Right ventricle myocardium inferior (tissue), 1 donor: Measurements from ENCODE around the gene ADIPOQ. TPM values are rescaled to one million over a fixed set of nuclear protein-coding genes. Genes with fewer than 3 reads are reported as not detected.
A peak's percentile ranks its signal among the peaks of the same experiment; 100 is the strongest.
"Not testable (repeated sequence)": the region's sequence is repeated elsewhere in the genome, so short reads cannot be mapped to it uniquely, and the experiment has no call there.

Source experiments
- ATAC-seq: fragments of 200-7000 bp; cut with Tn5 transposase; one replicate; pipeline ENCODE4 v1.9.1; 2020; ENCODE audit warnings: mild to moderate bottlenecking, moderate library complexity
- DNase-seq: peaks from one replicate; pipeline ENCODE4 v3.0.0; 2021; ENCODE audit errors: missing footprints
- intact Hi-C: fragments of 100-400 bp; cut with DNase I; formaldehyde crosslinking; loops from one replicate; pipeline ENCODE4 v1.11.0; 2022
- total RNA-seq: library from RNA; stranded (reverse); fragmentation: NEBNext Ultra II Directional; extraction: Animal tissue kit (Norgen Biotek cat#: 25700); gene quantifications from one replicate; pipeline ENCODE4 v1.2.1, GENCODE V29; 2021
- donor health status: DM: no; HTN: yes; CAD: no; lungs with severe emphysema.

The ADIPOQ gene
- total RNA-seq, 1 donor from 2014 or later, result 19.3 TPM

DNA sequence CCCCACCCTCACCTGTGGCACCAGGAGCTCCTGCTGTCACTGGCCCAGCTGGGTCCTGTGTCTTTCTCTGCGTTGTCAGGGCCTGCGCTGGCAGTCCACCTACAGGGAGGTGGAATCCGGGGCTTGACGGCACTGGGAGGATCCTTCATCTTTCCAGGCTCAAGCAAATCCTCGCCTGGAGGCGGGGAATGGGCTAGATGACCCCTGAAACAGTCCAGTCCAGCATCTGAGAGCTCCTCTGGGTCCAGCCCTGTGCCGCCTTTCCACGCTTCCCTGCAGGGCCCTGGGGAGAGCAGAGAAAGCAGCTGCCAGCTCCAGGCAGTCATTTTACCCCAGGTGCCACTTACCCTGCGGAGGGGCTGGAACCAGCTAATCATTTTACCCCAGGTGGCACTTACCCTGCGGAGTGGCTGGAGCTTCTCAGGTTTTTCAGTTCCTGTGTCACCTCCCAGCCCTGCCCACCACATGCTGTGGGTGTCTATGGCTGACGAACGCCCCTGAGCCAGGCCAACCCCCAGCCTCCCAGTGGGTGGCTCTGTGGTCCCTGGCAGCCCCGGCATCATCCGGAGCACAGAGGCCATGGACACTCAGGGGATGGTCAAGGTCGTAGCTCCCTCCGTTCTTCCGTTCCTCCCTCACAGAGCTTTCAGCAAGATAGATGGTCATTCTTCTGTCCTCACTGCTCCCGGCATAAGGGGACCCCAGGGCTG is 17.9 kb upstream of the ADIPOQ start:
- DNase-seq (no peak), ATAC-seq (no peak)
- intact Hi-C loops, result loop anchor here (5.0 to 10.0 kb wide), 2 partner anchors 207 to 840 kb away; no protein-coding TSS in a partner anchor

DNA sequence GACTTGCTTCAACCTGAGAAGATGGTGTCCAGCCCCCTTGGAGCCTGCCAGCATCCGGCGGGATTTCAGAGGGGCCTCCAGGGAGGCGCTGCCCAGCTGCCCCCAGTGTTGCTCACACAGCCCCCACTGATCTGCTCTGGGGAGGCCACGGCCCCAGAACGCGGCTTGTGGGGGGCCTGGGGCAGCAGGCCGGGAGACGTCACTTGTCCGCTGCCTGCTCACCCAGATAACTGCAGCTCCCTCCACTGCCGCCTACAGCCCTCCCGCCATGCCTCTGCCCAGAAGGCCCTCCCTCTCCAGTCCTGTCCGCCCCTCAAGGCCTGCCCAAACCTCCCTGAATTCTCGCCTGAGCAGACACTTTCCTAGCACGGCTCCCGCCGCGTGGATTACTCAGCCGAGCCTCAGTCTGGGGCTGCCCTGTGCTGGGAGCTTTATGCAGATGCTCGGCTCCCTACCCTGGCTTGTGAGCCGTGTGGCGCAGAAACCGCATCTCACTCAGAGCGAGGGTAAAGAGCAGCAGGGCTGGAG is 17.2 kb upstream of the ADIPOQ start:
- intact Hi-C loops, result loop anchor here (10.0 kb wide), 1 partner anchor 841 kb away; no protein-coding TSS in a partner anchor
- no peak for ATAC-seq
- no peak for DNase-seq

DNA sequence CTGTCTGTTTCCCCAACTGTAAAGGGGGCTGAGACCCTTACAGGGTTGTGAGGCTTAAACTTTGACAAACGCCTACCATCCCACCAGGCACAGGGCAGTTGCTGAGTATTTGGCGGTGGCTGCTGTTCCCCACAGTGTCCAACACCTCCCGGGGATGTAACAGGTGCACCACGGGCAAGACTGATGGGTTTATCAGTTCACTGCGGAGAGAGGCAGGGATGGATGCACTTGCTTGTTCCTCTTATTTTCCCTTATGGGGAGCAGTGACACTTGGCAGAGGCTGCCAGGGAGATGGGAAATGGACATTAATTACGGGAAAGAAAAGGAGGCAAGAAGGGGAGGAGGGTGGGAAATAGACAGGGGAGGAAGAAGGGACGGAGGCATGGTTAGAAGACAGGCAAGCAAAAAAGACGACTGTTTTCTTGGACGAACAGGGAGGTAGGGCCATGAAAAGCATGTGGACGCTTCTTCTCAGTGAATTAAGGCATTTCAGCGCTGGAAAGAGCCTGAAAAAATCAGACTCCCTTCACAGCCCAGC is 16.6 kb upstream of the ADIPOQ start:
- DNase-seq, result no peak
- intact Hi-C loops, result loop anchor here (10.0 kb wide), 1 partner anchor 841 kb away; no protein-coding TSS in a partner anchor
- ATAC-seq, result no peak

DNA sequence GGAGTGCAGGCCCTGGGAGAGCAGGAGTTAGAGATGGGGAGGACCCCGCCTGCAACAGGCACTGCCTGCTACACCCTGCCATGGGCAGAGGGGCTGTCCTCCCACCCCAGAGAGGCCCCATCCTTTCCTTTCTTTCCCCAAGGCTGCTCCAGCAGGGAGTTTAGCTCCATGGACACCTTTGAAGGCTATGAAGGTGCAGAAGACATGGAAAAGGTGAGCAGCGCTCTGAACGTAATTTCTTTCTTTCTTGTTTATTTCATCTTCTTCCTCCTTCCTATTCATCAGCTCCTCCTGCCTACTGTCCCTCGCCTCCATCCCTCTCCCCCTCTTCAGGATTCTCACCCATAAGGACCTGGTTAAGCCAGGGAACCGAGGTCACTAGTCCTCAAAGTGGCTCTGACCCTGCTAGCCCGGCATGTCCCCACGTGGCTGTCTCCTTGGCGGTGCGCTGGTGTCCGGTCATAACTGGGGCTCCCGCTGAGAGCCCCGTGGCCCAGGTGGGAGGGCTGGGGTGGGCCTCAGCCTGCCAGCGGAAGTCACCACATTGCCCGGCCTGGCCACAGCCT is 16.0 kb upstream of the ADIPOQ start:
- intact Hi-C loops, result loop anchor here (10.0 kb wide), 1 partner anchor 842 kb away; no protein-coding TSS in a partner anchor
- DNase-seq (no peak), ATAC-seq (peak; percentile 15)

DNA sequence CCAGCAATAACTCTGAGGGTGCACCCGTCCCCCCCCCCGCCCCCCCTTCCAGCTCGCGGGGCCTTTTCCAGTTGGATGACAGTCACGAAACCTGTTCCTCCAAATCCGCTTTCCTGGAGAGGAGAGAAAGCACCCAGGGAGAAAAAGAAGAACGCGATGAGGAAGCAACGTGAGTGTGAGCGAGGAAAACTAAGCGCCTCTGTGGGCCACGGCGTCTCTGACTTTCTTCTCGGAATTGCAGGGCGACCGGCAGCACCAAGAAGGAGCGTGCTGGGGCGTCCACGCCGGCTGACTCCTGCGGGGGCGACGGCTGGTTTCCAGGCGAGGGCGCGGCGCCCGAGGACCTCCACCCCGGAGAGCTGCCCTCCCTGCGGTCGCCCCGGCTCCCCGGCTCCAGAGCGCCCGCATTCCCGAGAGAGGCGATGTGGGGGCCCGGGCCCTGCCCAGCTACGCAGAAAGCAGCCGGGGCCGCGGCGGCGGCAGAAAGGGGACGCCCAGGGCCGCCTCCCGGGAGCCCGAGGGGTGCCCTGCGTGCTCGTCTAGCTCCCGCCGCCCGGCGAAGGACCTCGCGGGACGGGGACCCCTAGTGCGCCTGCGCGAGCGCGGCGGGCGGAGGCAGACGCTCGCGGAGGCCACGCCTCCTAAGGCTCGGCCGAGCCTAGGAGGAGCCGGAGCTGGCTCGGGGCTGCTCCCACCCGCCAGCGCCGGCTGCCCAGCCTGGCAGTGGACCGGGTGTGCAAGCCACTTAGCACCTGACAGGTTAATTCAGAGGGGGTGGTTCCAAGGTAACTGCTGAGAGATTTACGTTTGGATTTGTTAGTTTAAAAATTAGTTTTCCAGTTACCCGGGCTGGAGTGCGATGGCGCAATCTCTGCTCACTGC is 15.3 kb upstream of the ADIPOQ start:
- DNase-seq (peak; percentile 91), ATAC-seq (peak; percentile 96)
- intact Hi-C loops, result loop anchor here (10.0 kb wide), 1 partner anchor 842 kb away; no protein-coding TSS in a partner anchor

DNA sequence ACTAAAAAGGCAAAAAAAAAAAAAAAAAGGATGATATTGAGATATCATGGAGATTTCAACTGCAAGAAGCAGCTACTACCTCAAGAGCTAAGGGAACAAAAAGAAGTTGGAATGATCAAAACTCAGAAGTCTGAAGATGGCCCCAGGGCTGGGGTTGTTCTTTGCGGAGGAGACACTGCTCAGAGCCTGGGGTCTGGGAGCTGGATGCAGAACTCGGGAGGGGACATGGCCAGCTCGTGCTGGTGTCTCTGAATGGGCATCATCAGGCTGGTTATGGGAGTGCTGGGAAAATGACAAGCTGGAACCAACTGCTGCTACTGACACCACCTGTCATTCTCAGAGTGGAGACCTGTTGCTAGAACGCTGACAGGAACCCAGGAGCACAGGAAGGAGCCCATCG is 14.2 kb upstream of the ADIPOQ start:
- intact Hi-C loops, result loop anchor here (10.0 kb wide), 1 partner anchor 844 kb away; no protein-coding TSS in a partner anchor
- ATAC-seq, result no peak
- no peak for DNase-seq

DNA sequence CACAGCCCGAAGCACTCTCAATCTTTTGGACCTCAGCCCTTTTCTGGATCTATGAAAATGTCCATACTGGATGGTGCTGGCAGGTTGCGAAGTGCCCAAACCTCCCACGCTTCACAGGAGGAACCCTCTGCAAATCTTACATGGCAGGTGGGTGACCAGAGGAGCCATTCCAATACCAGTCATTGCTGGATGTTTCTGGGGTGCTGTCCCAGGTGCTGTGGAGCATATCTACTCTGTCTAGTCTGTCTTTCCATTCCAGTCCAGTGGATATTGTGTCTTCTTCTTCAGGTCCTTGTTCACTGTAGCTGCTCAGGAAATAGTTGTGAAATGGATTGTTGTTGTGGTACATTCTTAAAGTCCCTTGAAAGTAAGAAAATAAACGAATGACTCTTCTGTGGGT is 10.7 kb upstream of the ADIPOQ start:
- no peak for DNase-seq
- intact Hi-C loops, result no loop called here
- ATAC-seq, result no peak

DNA sequence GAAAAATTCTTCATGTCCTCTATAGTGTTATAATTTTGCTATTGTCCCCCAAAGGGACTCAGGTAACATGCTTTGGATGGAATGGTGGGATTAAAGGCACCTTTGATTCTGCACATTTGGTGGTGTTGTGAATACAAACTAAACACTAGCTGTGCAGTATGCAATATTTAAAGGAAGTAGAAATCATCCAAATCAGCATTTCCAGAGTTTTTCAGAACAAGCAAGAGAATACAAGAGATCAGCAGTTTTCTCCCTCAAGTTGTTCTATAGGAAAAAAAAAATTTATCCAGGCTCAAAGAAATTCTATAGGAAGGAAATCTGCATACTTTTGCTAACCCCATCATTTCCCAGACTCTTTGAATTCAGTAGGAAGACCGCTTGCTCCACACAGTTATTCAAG is 10.2 kb upstream of the ADIPOQ start:
- ATAC-seq (no peak), DNase-seq (no peak)
- intact Hi-C loops, result no loop called here

DNA sequence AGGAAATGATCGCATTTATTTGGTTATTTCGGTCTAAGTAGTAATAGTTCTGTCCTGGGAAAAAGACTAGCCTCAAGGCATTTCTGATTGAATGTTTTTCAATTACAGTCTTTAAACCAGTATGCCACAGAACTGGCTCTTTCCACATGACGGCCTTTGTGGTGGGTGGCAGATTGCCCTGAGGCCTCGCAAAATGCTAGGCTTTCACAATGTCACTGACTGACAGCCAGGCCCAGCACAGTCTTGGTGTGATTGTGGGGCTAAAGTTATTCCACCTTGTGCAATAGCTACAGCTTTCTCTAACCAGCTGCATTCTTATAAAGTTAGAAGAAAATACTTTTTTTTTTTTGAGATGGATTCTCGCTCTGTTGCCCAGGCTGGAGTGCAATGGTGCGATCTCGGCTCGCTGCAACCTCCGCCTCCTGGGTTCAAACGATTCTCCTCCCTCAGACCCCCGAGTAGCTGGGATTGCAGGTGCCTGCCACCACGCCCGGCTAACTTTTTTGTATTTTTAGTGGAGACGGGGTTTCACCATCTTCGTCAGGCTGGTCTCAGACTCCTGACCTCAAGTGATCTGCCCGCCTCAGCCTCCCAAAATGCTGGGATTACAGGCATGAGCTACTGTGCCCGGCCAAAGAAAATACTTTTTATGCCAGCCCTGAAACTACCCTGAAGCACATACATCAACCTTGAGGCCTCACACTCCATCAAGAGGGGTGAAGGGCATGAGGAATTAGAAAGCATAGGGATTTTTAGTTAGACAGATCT is 2.5 kb upstream of the ADIPOQ start:
- intact Hi-C loops, result no loop called here
- ATAC-seq (no peak), DNase-seq (no peak)

DNA sequence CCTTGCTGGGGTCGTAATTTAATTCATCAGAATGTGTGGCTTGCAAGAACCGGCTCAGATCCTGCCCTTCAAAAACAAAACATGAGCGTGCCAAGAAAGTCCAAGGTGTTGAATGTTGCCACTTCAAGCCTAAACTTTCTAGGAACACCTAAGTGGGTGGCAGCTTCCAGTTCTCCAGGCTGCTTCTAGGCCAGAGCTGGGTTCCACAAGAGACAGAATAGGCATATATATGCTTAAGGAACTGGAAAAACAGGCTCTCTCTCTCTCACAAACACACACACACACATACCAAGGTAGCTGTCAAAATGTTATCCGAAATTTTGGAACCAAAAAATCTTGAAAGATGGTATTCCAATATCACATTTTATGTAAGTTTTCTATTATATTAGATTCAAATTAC is 890 bp upstream of the ADIPOQ start:
- intact Hi-C loops, result no loop called here
- DNase-seq (no peak), ATAC-seq (no peak)

DNA sequence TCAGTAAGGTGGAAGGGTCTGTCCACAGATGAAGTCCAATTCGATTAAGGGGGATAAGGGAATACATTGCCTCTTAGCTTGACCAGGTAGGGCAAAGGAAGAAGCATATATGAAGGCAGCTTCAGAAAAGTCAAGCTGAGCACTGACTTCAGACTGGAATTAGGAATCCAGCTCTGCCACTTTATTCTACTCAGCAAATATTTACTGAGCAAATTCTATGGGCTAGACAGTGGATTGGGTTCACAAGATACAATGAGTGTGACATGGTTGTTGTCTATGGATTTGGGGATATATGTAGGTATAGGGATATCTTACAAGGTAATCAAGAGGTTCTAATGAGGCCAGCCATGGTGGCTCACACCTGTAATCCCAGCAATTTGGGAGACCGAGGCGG is 526 bp downstream of the ADIPOQ start:
- no peak for ATAC-seq
- no peak for DNase-seq
- intact Hi-C loops, result no loop called here

DNA sequence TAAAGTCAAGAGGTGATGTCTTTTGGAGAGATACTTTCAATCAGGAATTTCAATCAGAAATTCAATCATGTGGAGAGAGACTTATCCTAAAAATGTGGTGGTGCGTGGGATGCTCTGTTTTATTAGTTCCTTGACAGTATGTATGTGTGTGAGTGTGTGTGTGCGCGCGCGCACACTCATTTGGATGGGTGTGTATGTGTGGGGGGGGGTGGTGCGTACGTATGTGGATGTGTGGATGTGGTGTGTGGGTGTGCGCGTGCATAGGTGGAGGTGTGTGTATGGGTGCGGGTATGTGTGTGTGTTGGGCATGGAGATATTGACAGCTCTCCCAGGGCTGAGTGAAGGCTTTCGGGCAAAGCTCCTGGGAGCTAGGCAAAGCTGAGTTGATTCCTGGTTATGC is 2.4 kb downstream of the ADIPOQ start:
- ATAC-seq (peak; percentile 34), DNase-seq (no peak)
- intact Hi-C loops, result loop anchor here (5.0 kb wide), 1 partner anchor 132 kb away; no protein-coding TSS in a partner anchor

DNA sequence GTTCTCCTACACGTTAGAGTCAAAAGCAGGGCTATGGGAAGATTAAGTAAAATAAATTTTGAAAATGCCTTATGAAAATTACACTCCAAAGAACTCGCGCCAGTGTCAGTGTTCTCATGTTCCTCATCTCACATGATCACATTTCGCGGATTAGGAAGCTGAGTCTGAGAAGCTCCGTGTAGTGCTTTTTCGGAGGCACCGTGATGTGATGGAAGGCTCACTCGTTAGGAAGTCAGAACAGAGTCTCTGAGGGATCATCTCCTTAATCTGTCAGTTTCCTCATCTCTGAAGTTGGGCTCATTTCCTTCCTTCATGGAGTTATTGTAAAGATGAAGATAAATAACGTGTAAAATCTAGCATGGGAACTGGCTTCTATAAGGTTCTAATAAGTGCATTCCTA is 3.2 kb downstream of the ADIPOQ start:
- intact Hi-C loops, result loop anchor here (5.0 kb wide), 1 partner anchor 132 kb away; no protein-coding TSS in a partner anchor
- DNase-seq (no peak), ATAC-seq (no peak)

DNA sequence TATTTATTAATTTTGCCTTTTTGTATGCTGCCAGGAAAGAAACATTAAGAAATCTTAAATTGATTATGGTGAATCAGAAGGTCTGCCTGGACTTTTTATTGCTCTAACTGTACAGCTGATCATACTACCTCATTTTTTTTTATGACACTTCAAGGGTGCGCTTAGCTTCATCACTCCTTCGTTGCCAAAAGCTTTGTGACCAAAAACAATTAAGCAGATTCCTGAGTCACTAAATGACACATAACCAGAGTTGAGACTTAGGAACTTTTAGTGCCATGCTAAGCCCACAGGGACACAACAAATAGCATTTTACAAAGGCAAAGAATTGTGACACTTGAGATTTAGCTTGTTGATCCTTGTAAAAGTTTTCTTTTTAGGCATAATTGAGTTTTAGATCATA is 4.9 kb downstream of the ADIPOQ start:
- intact Hi-C loops, result loop anchor here (5.0 kb wide), 1 partner anchor 130 kb away; no protein-coding TSS in a partner anchor
- DNase-seq (no peak), ATAC-seq (no peak)

DNA sequence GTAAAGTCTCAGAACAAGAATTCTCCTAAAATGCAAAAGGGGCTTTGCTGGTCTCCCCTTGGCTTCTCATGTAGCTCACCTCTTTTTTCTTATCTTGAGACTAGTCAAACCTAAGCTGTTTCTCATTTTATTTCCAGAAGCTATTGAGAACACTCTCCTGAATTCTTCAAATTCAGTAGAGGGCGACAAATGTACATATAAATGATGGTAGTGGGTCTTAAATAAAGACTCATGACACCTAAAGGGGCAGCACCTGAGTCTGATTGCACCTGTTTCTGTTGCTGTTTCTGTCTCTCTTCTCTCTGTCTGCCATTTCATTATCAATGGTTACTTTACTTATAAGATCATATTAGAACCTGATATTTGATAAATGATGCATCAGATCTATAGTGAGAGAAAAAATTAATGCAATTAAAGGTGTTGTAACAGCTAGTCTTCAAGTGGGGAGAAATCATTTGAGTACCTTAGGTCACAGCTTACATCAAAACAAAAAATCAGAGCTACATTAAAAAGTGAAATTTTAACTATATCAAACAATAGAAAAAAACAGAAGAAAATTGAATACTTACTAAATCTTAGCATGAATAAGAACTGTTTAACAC is 7.0 kb downstream of the ADIPOQ start:
- DNase-seq, result no peak
- ATAC-seq, result peak; percentile 70
- intact Hi-C loops, result loop anchor here (1.0 to 5.0 kb wide), 3 partner anchors 81 to 316 kb away; partner anchors contain the start of gene ST6GAL1

DNA sequence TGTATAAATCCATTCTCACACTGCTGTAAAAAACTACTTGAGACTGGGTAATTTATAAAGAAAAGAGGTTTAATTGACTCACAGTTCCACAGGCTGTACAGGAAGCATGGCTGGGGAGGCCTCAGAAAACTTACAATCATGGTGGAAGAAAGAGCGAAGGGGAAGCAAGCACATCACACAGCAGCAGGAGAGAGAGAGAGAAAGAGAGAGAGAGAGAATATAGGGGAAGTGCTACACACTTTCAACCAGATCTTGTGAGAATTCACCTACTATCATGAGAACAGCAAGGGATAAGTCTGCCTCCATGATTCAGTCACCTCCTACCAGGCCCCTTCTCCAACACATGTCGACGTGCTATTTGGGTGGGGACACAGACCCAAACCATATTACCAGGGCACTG is 9.3 kb downstream of the ADIPOQ start:
- ATAC-seq, intact Hi-C loops, DNase-seq: not testable (repeated sequence)

DNA sequence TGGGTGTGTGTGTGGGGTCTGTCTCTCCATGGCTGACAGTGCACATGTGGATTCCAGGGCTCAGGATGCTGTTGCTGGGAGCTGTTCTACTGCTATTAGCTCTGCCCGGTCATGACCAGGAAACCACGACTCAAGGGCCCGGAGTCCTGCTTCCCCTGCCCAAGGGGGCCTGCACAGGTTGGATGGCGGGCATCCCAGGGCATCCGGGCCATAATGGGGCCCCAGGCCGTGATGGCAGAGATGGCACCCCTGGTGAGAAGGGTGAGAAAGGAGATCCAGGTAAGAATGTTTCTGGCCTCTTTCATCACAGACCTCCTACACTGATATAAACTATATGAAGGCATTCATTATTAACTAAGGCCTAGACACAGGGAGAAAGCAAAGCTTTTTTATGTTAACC is 10.5 kb downstream of the ADIPOQ start:
- no peak for DNase-seq
- intact Hi-C loops, result no loop called here
- no peak for ATAC-seq

DNA sequence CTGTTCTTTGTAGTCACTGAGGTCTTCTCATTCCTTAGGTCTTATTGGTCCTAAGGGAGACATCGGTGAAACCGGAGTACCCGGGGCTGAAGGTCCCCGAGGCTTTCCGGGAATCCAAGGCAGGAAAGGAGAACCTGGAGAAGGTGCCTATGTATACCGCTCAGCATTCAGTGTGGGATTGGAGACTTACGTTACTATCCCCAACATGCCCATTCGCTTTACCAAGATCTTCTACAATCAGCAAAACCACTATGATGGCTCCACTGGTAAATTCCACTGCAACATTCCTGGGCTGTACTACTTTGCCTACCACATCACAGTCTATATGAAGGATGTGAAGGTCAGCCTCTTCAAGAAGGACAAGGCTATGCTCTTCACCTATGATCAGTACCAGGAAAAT is 11.6 kb downstream of the ADIPOQ start:
- ATAC-seq (no peak), DNase-seq (no peak)
- intact Hi-C loops, result no loop called here
